ENCODE data around the gene HPCAL4.
A peak's percentile ranks its signal among the peaks of the same experiment; 100 is the strongest.

HPCAL4 gene

GRCh38 chr1:39696448-39696847, 5.2 kb upstream of the HPCAL4 start:
- no peaks in the 10 kb centered on the region for H3K36me3 ChIP-seq (ENCODE audit: control insufficient read depth, insufficient read depth, low read length)
- no peak overlapping the region for H3K27ac ChIP-seq (ENCODE audit: low read depth, low read length)
- H3K4me3 ChIP-seq (ENCODE audit: low read length) = no peak overlapping the region
- H3K27me3 ChIP-seq (ENCODE audit: control insufficient read depth, insufficient read depth, low read length) = peaks cover 3% of the 10 kb centered on the region
- no peak overlapping the region for H3K9ac ChIP-seq (ENCODE audit: low read length)
- H3K4me1 ChIP-seq (ENCODE audit: control insufficient read depth, insufficient read depth, low read length) = peaks cover 2% of the 10 kb centered on the region

GRCh38 chr1:39695016-39695415, 3.8 kb upstream of the HPCAL4 start:
- Histone ChIP-seq H3K4me1 (ENCODE audit: control insufficient read depth, insufficient read depth, low read length) (peaks cover 2% of the 10 kb centered on the region), H3K27ac (ENCODE audit: low read depth, low read length) (no peak overlapping the region), H3K4me3 (ENCODE audit: low read length) (no peak overlapping the region), H3K9ac (ENCODE audit: low read length) (no peak overlapping the region), H3K27me3 (ENCODE audit: control insufficient read depth, insufficient read depth, low read length) (peaks cover 13% of the 10 kb centered on the region), H3K36me3 (ENCODE audit: control insufficient read depth, insufficient read depth, low read length) (no peaks in the 10 kb centered on the region)

DNA sequence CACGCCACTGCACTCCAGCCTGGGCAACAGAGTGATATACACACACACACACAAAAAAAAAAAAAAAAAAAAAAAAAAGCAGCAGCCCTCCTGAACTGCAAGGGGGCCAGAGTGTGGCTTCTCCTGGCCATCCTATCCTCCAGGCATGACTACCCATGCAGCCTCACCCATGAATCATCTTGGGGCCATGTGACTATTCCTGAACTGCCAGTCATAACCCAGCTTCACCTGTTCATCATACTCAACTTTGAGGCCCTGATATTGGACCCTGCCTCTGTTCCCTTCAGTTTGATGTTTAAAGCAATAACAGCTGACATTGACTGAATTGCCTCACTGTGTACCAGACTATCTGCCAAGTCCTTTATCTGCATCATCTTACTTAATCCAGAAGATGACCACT, 2.8 kb upstream of the HPCAL4 start:
- Histone ChIP-seq H3K4me1 (ENCODE audit: control insufficient read depth, insufficient read depth, low read length) (peaks cover 2% of the 10 kb centered on the region), H3K9ac (ENCODE audit: low read length) (no peak overlapping the region), H3K4me3 (ENCODE audit: low read length) (no peak overlapping the region), H3K27ac (ENCODE audit: low read depth, low read length) (no peak overlapping the region), H3K27me3 (ENCODE audit: control insufficient read depth, insufficient read depth, low read length) (peaks cover 20% of the 10 kb centered on the region), H3K36me3 (ENCODE audit: control insufficient read depth, insufficient read depth, low read length) (no peaks in the 10 kb centered on the region)

GRCh38 chr1:39692152-39693074, 1.2 kb upstream of the HPCAL4 start:
- Histone ChIP-seq H3K27ac (ENCODE audit: low read depth, low read length) (no peak overlapping the region), H3K27me3 (ENCODE audit: control insufficient read depth, insufficient read depth, low read length) (peaks cover 25% of the 10 kb centered on the region), H3K4me1 (ENCODE audit: control insufficient read depth, insufficient read depth, low read length) (peaks cover 2% of the 10 kb centered on the region), H3K4me3 (ENCODE audit: low read length) (peak overlapping the region; percentile 55), H3K9ac (ENCODE audit: low read length) (no peak overlapping the region), H3K36me3 (ENCODE audit: control insufficient read depth, insufficient read depth, low read length) (no peaks in the 10 kb centered on the region)

DNA sequence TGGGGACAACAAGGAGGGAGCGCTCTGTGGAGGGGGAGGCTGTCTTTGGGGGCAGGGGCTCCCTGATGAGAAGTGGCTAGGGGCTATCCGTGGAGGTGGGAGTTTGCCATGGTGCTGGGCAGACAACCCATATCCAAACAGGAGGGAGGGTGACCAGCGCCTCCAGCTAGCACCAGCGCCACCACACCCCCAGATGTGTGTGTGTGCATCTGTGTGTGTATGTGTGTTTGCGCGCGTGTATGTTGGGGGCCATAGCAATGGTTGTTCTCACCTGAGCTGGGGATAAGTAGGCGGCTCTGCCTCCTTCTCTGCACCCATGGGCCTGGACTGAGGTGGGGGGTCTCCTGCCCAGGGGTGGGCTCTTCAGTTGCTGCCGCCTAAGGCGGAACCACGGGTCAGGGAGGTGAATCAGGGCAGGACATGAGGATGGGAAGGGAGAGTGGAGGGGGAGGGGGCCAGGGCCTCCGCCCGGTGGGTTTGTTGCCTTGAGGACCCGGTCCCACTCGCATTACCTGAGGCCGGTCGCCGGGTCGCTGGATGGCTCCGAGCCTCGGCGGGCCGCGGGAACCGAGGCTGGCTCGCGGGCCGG, 345 bp downstream of the HPCAL4 start:
- peak overlapping the region; percentile 55 for H3K4me3 ChIP-seq (ENCODE audit: low read length)
- no peak overlapping the region for H3K9ac ChIP-seq (ENCODE audit: low read length)
- H3K4me1 ChIP-seq (ENCODE audit: control insufficient read depth, insufficient read depth, low read length) = peaks cover 2% of the 10 kb centered on the region
- H3K27me3 ChIP-seq (ENCODE audit: control insufficient read depth, insufficient read depth, low read length) = peaks cover 25% of the 10 kb centered on the region
- H3K27ac ChIP-seq (ENCODE audit: low read depth, low read length) = no peak overlapping the region
- no peaks in the 10 kb centered on the region for H3K36me3 ChIP-seq (ENCODE audit: control insufficient read depth, insufficient read depth, low read length)

DNA sequence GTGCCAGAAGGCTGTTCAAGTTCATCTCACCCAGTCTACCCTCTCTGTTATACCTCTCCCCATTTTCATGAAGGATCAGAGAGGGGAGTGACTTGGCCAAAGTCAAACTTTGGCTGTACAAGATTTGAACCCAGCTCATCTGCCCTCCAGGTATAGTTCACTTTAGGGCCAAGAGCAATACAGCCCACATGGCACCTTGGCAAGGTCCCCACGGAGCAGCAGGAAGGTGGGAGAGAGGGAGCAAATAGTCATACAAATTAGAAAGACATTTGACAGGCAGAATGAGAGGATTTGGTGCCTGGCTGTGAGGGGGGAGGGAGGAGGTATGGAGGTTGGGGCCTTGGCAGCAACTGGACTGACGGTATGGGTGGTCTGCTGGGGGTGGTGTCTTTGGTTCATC, 1.0 kb downstream of the HPCAL4 start:
- no peak overlapping the region for H3K4me3 ChIP-seq (ENCODE audit: low read length)
- H3K27me3 ChIP-seq (ENCODE audit: control insufficient read depth, insufficient read depth, low read length) = peaks cover 25% of the 10 kb centered on the region
- H3K27ac ChIP-seq (ENCODE audit: low read depth, low read length) = no peak overlapping the region
- no peak overlapping the region for H3K9ac ChIP-seq (ENCODE audit: low read length)
- peaks cover 2% of the 10 kb centered on the region for H3K4me1 ChIP-seq (ENCODE audit: control insufficient read depth, insufficient read depth, low read length)
- no peaks in the 10 kb centered on the region for H3K36me3 ChIP-seq (ENCODE audit: control insufficient read depth, insufficient read depth, low read length)

- H3K27me3 ChIP-seq (ENCODE audit: control insufficient read depth, insufficient read depth, low read length) = peaks cover 26% of the 10 kb centered on the region
- H3K36me3 ChIP-seq (ENCODE audit: control insufficient read depth, insufficient read depth, low read length) = no peaks in the 10 kb centered on the region
- no peak overlapping the region for H3K9ac ChIP-seq (ENCODE audit: low read length)
- no peak overlapping the region for H3K27ac ChIP-seq (ENCODE audit: low read depth, low read length)
- H3K4me3 ChIP-seq (ENCODE audit: low read length) = no peak overlapping the region
- H3K4me1 ChIP-seq (ENCODE audit: control insufficient read depth, insufficient read depth, low read length) = peaks cover 2% of the 10 kb centered on the region
These were observed 1.6 kb downstream of the HPCAL4 start for GRCh38 chr1:39689635-39690034.

- Histone ChIP-seq H3K4me1 (ENCODE audit: control insufficient read depth, insufficient read depth, low read length) (peaks cover 2% of the 10 kb centered on the region), H3K27me3 (ENCODE audit: control insufficient read depth, insufficient read depth, low read length) (peaks cover 30% of the 10 kb centered on the region), H3K36me3 (ENCODE audit: control insufficient read depth, insufficient read depth, low read length) (no peaks in the 10 kb centered on the region), H3K27ac (ENCODE audit: low read depth, low read length) (no peak overlapping the region), H3K4me3 (ENCODE audit: low read length) (no peak overlapping the region), H3K9ac (ENCODE audit: low read length) (no peak overlapping the region)
These were observed 2.0 kb downstream of the HPCAL4 start for GRCh38 chr1:39689214-39689613.

- Histone ChIP-seq H3K4me1 (ENCODE audit: control insufficient read depth, insufficient read depth, low read length) (peaks cover 2% of the 10 kb centered on the region), H3K4me3 (ENCODE audit: low read length) (no peak overlapping the region), H3K36me3 (ENCODE audit: control insufficient read depth, insufficient read depth, low read length) (no peaks in the 10 kb centered on the region), H3K27ac (ENCODE audit: low read depth, low read length) (no peak overlapping the region), H3K9ac (ENCODE audit: low read length) (no peak overlapping the region), H3K27me3 (ENCODE audit: control insufficient read depth, insufficient read depth, low read length) (peaks cover 31% of the 10 kb centered on the region)
These were observed 2.5 kb downstream of the HPCAL4 start for GRCh38 chr1:39688706-39689105.

DNA sequence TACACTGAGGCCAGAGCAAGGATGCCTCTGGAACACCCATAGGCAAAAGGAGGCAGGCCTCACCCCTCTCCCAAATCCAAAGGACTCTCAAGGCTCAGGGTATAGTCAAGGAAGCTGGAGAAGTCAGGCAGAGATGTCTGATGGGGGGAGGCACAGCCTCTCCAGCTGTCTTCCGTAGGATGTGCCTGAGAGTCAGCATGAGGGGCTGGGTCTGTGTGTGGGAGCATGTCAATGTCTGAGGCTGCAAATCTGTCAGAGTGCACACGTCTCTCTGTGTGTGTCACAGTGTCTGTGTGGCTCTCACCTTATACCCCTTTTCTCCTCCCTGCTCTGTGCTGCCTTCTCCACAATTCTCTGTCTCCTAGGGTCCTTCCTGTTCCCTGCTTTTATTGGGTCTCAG, 4.0 kb downstream of the HPCAL4 start:
- peaks cover 1% of the 10 kb centered on the region for H3K4me1 ChIP-seq (ENCODE audit: control insufficient read depth, insufficient read depth, low read length)
- H3K27me3 ChIP-seq (ENCODE audit: control insufficient read depth, insufficient read depth, low read length) = peaks cover 33% of the 10 kb centered on the region
- H3K36me3 ChIP-seq (ENCODE audit: control insufficient read depth, insufficient read depth, low read length) = no peaks in the 10 kb centered on the region
- no peak overlapping the region for H3K9ac ChIP-seq (ENCODE audit: low read length)
- no peak overlapping the region for H3K27ac ChIP-seq (ENCODE audit: low read depth, low read length)
- no peak overlapping the region for H3K4me3 ChIP-seq (ENCODE audit: low read length)

- H3K9ac ChIP-seq (ENCODE audit: low read length) = no peak overlapping the region
- H3K4me1 ChIP-seq (ENCODE audit: control insufficient read depth, insufficient read depth, low read length) = no peaks in the 10 kb centered on the region
- no peaks in the 10 kb centered on the region for H3K36me3 ChIP-seq (ENCODE audit: control insufficient read depth, insufficient read depth, low read length)
- no peak overlapping the region for H3K4me3 ChIP-seq (ENCODE audit: low read length)
- H3K27ac ChIP-seq (ENCODE audit: low read depth, low read length) = no peak overlapping the region
- peaks cover 20% of the 10 kb centered on the region for H3K27me3 ChIP-seq (ENCODE audit: control insufficient read depth, insufficient read depth, low read length)
These were observed 6.2 kb downstream of the HPCAL4 start for GRCh38 chr1:39685071-39685470.

DNA sequence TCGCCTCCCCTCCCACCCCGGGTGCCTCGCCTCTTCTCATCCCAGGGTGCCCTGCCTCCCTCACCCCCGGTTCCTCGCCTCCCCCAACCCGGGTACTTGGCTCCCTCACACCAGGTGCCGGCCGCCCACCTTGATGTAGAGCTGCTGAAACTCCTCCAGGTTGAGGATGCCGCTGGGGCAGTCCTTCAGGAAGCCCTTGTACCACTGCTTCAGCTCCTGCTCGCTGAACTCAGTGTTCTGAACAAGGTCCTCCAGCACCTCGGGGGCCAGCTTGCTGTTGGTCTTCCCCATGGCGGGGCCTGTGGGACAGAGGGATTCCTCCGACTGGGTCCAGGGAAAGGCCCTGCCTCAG, 6.9 kb downstream of the HPCAL4 start:
- H3K36me3 ChIP-seq (ENCODE audit: control insufficient read depth, insufficient read depth, low read length) = no peaks in the 10 kb centered on the region
- H3K27ac ChIP-seq (ENCODE audit: low read depth, low read length) = no peak overlapping the region
- H3K27me3 ChIP-seq (ENCODE audit: control insufficient read depth, insufficient read depth, low read length) = peaks cover 14% of the 10 kb centered on the region
- H3K9ac ChIP-seq (ENCODE audit: low read length) = no peak overlapping the region
- H3K4me3 ChIP-seq (ENCODE audit: low read length) = no peak overlapping the region
- no peaks in the 10 kb centered on the region for H3K4me1 ChIP-seq (ENCODE audit: control insufficient read depth, insufficient read depth, low read length)

All from rectal smooth muscle tissue (tissue), 1 donor.